GM12864 (cell line): ENCODE measurements around the gene FAM83F.
"Not testable (repeated sequence)": the region's sequence is repeated elsewhere in the genome, so short reads cannot be mapped to it uniquely, and the experiment has no call there.

Source experiments
- DNase-seq: peaks from one replicate; pipeline ENCODE4 v3.0.0-alpha.2; 2011; ENCODE audit warnings: low read depth
- H3K4me3 ChIP-seq: 2 replicates; pipeline ENCODE4 v1.5.1; 2011; ENCODE audit warnings: mild to moderate bottlenecking, low read depth, low read length, control low read depth
- TF ChIP-seq, protein P1 (sequence below): IDR thresholded peaks from 2 replicates; pipeline ENCODE4 v1.5.1; 2011; ENCODE audit warnings: low read depth, mild to moderate bottlenecking, moderate library complexity, low read length, control low read depth, inconsistent platforms; ENCODE audit errors: missing control alignments

FAM83F gene

GRCh38 chr22:39994566-39995392 lies at the start of gene FAM83F:
FAM83F (plus strand) TSS chr22:39994954; CDS start chr22:39995043, 89 bp downstream.
- TF ChIP-seq, protein P1, sequence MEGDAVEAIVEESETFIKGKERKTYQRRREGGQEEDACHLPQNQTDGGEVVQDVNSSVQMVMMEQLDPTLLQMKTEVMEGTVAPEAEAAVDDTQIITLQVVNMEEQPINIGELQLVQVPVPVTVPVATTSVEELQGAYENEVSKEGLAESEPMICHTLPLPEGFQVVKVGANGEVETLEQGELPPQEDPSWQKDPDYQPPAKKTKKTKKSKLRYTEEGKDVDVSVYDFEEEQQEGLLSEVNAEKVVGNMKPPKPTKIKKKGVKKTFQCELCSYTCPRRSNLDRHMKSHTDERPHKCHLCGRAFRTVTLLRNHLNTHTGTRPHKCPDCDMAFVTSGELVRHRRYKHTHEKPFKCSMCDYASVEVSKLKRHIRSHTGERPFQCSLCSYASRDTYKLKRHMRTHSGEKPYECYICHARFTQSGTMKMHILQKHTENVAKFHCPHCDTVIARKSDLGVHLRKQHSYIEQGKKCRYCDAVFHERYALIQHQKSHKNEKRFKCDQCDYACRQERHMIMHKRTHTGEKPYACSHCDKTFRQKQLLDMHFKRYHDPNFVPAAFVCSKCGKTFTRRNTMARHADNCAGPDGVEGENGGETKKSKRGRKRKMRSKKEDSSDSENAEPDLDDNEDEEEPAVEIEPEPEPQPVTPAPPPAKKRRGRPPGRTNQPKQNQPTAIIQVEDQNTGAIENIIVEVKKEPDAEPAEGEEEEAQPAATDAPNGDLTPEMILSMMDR: no peak
- DNase-seq: no peak
- H3K4me3 ChIP-seq: no peak within 1 kb of the TSS

GRCh38 chr22:39946126-39946502 lies 48.6 kb upstream of the FAM83F start:
- DNase-seq: no peak
- no peak overlapping the region for H3K4me3 ChIP-seq
- TF ChIP-seq, protein P1: no peak

- no peak overlapping the region for H3K4me3 ChIP-seq
- no peak for DNase-seq
- TF ChIP-seq, protein P1: no peak
Measured at GRCh38 chr22:39946503-39947219, 48.1 kb upstream of the FAM83F start.

GRCh38 chr22:39947220-39948216 lies 47.2 kb upstream of the FAM83F start:
- no peak for DNase-seq
- TF ChIP-seq, protein P1: no peak
- H3K4me3 ChIP-seq: no peak overlapping the region

DNA sequence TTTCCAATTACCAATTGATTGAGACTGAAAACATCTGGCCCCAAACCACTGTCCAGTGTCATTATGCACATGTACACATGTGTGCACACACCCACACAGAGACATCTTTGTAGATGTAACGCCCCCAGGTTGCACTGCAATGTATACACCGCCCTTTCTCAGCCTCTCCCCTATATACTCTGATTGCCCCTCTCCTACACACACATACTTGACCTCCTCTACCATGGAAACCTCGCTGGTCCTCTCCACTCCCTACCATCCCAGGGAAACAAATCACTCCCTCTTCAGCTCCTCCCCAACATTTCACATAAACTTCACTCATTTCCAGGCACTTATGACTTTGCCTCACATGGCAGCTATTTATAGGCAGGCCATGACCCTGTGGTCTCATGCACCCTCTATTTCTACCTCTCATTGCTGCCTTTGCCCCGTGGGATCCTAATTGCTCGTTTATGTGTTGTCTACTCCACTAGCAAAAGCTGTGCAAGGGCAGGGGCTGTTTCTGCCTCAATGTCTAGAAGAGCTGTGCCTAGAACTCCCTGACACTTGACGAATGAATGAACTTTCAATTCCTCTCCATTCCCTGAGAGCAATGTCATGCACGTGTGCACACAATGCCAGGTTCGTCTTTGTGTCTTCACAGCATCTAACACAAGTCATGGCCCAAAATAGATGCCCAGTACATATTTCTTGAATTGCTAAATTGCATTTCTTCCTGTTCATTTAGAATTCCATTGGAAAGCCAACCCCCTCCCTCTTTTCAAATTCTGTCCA lies 44.6 kb upstream of the FAM83F start:
- H3K4me3 ChIP-seq: no peak overlapping the region
- no peak for DNase-seq
- TF ChIP-seq, protein P1: no peak

DNA sequence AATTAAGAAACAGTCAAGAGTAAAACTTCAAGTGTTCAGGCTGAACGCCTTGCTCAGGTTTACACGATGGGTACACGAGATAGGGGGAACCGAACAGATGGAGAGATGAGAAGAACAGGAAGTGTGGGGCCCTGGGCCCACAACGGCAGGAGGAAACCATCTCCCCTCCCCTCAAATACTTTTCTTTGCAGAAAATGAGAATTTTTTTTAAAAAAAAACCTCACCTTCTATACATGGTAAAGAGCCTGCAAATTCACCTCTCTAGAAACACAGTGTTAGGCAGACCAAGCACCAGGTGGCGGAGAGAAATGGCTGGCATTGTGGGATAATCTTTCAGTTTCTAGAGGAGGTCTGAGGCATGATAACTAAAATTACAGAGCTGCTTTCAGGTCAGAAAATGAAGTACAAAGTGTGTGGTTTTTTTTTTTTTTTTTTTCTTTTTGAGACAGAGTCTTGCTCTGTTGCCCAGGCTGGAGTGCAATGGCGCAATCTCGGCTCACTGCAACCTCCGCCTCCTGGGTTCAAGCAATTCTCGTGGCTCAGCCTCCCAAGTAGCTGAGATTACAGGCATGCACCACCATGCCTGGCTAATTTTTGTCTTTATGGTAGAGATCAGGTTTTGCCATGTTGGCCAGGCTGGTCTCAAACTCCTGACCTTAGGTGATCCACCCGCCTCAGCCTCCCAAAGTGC lies 43.0 kb upstream of the FAM83F start:
- DNase-seq, H3K4me3 ChIP-seq: not testable (repeated sequence)
